OCI-LY7 (cell line): ENCODE data around the gene CMTM7. TPM values are rescaled to one million over a fixed set of nuclear protein-coding genes. Genes with fewer than 3 reads are reported as not detected.

Source experiments
- BruUV-seq: library from RNA; stranded (reverse); fragments of 400-500 nt; replicated peaks from 2 replicates; lab custom pipeline; 2021; lab: Mats Ljungman, UMichigan
- CTCF ChIA-PET: fragments of 300-600 bp; sonication (Branson Sonifier 250); formaldehyde crosslinking; loops from one replicate; lab custom pipeline; 2022; ENCODE audit warnings: antibody characterized with exemption; ENCODE audit not compliant: unreplicated experiment; lab: Charles Lee
- POLR2A ChIA-PET: fragments of 300-600 bp; sonication (Branson Sonifier 250); formaldehyde crosslinking; loops from one replicate; lab custom pipeline; 2022; ENCODE audit warnings: antibody characterized with exemption; lab: Charles Lee
- DNase-seq: peaks from one replicate; pipeline ENCODE4 v3.0.0-alpha.2; 2015; ENCODE audit warnings: low spot score
- H2AFZ ChIP-seq: fragments of 200-600 bp; sonication (generic), shearing (Covaris generic); 2 replicates; pipeline ENCODE4 v1.6.1; 2014; ENCODE audit warnings: mild to moderate bottlenecking, antibody characterized with exemption, low read length, moderate library complexity
- H3K27ac ChIP-seq: fragments of 200-600 bp; sonication (generic); 2 replicates; pipeline ENCODE4 v1.5.1; 2014; ENCODE audit warnings: mixed run types, low read depth, mild to moderate bottlenecking, moderate library complexity, low read length, inconsistent platforms; ENCODE audit not compliant: poor library complexity, severe bottlenecking
- H3K36me3 ChIP-seq: fragments of 200-600 bp; sonication (generic); 2 replicates; pipeline ENCODE4 v1.6.1; 2014; ENCODE audit warnings: mild to moderate bottlenecking, antibody characterized with exemption, low read length, moderate library complexity, mixed read lengths; ENCODE audit not compliant: insufficient read depth
- H3K4me1 ChIP-seq: fragments of 200-600 bp; sonication (generic); 2 replicates; pipeline ENCODE4 v1.5.1; 2014; ENCODE audit warnings: mild to moderate bottlenecking, low read length; ENCODE audit not compliant: insufficient read depth, poor library complexity, severe bottlenecking
- H3K4me2 ChIP-seq: fragments of 200-600 bp; sonication (generic); 2 replicates; pipeline ENCODE4 v1.6.1; 2014; ENCODE audit warnings: mild to moderate bottlenecking, low read length
- H3K4me3 ChIP-seq: fragments of 200-600 bp; sonication (generic); 2 replicates; pipeline ENCODE4 v1.5.1; 2014; ENCODE audit warnings: mild to moderate bottlenecking, low read depth, low read length; ENCODE audit not compliant: poor library complexity, severe bottlenecking
- H3K79me2 ChIP-seq: fragments of 200-600 bp; sonication (generic); 2 replicates; pipeline ENCODE4 v1.6.1; 2016; ENCODE audit warnings: low read depth, mild to moderate bottlenecking, low read length, moderate library complexity, mixed read lengths; ENCODE audit not compliant: insufficient read depth
- H3K9me2 ChIP-seq: fragments of 200-600 bp; sonication (generic); 2 replicates; pipeline ENCODE4 v1.6.1; 2016; ENCODE audit warnings: mild to moderate bottlenecking, low read length, mixed read lengths; ENCODE audit not compliant: insufficient read depth
- H3K9me3 ChIP-seq: fragments of 200-600 bp; sonication (generic); 2 replicates; pipeline ENCODE4 v1.6.1; 2014; ENCODE audit warnings: mild to moderate bottlenecking, mixed run types, low read length, mixed read lengths
- H4K20me1 ChIP-seq: fragments of 200-600 bp; sonication (generic); 2 replicates; pipeline ENCODE4 v1.6.1; 2014; ENCODE audit warnings: mild to moderate bottlenecking, antibody characterized with exemption, low read length, moderate library complexity, mixed read lengths; ENCODE audit not compliant: insufficient read depth
- CTCF ChIP-seq: fragments of 200-600 bp; sonication (generic); conservative IDR thresholded peaks from 2 replicates; pipeline ENCODE4 v1.5.1; 2014; ENCODE audit warnings: mild to moderate bottlenecking, antibody characterized with exemption, low read length, moderate library complexity, mixed read lengths
- EZH2phosphoT487 ChIP-seq: fragments of 200-600 bp; sonication (generic); IDR thresholded peaks from 2 replicates; pipeline ENCODE4 v1.6.1; 2018; ENCODE audit warnings: low read depth, borderline replicate concordance, mild to moderate bottlenecking, mixed run types, antibody characterized with exemption, low read length, moderate library complexity, mixed read lengths
- intact Hi-C: fragments of 100-400 bp; cut with micrococcal nuclease; formaldehyde crosslinking; loops from one replicate; pipeline ENCODE4 v1.10.0; 2022; ENCODE audit not compliant: unreplicated experiment
- total RNA-seq, 2 experiments: library from RNA; depleted of rRNA in 1 of 2; stranded (reverse); fragments of >200 nt in 1 of 2; shearing (Covaris generic) in 1 of 2; gene quantifications; 2 replicates each; pipeline ENCODE4 v1.2.3, GENCODE V29; 2014 to 2022

The CMTM7 gene
- total RNA-seq, 2 experiments from 2014 or later, result 16.0 to 19.0 TPM

GRCh38 chr3:32434206-32434605 lies 42.6 kb downstream of the CMTM7 start:
- H4K20me1 ChIP-seq, result no peaks in the 10 kb centered on the region
- POLR2A ChIA-PET, result interaction anchor here (0.7 to 2.4 kb wide), 5 partner anchors 9 to 1786 kb away, joined by 3 to 13 read pairs (median 7); no protein-coding TSS in a partner anchor
- CTCF ChIA-PET, result interaction anchor here (2.2 kb wide), 1 partner anchor 11 kb away, joined by 12 read pairs; no protein-coding TSS in a partner anchor
- TF ChIP-seq CTCF (no peak), EZH2phosphoT487 (no peak)
- DNase-seq, result no peak
- peaks cover 99% of the 10 kb centered on the region for H3K4me1 ChIP-seq
- H3K36me3 ChIP-seq, result no peaks in the 10 kb centered on the region
- H3K9me2 ChIP-seq, result no peaks in the 10 kb centered on the region
- H3K27ac ChIP-seq, result no peak overlapping the region
- no peaks in the 10 kb centered on the region; the same call in 1 of the 2 replicates for H3K79me2 ChIP-seq
- no peak overlapping the region for H3K4me2 ChIP-seq
- no TSS peak for BruUV-seq
- no peak overlapping the region for H3K4me3 ChIP-seq
- H2AFZ ChIP-seq, result no peak overlapping the region
- H3K9me3 ChIP-seq, result no peaks in the 10 kb centered on the region
- intact Hi-C loops, result loop anchor here (10.0 kb wide), 2 partner anchors 899 to 1829 kb away; partner anchors contain the start of genes STT3B and TGFBR2

- Histone ChIP-seq H3K9me3 (no peaks in the 10 kb centered on the region), H3K4me2 (peak overlapping the region; percentile 61), H2AFZ (no peak overlapping the region), H3K36me3 (no peaks in the 10 kb centered on the region), H4K20me1 (no peaks in the 10 kb centered on the region), H3K79me2 (no peaks in the 10 kb centered on the region; the same call in 1 of the 2 replicates), H3K9me2 (no peaks in the 10 kb centered on the region), H3K4me3 (peak overlapping the region; percentile 19), H3K4me1 (peaks cover 99% of the 10 kb centered on the region), H3K27ac (peak overlapping the region; percentile 24)
- BruUV-seq, result no TSS peak
- POLR2A ChIA-PET, result interaction anchor here (0.6 to 10.0 kb wide), 6 partner anchors 8 to 354 kb away, joined by 3 to 101 read pairs (median 4); no protein-coding TSS in a partner anchor
- DNase-seq, result peak; percentile 57
- CTCF ChIA-PET, result interaction anchor here (1.3 to 1.5 kb wide), 2 partner anchors 11 to 13 kb away, joined by 4 to 5 read pairs; no protein-coding TSS in a partner anchor
- intact Hi-C loops, result loop anchor here (10.0 kb wide), 2 partner anchors 901 to 1831 kb away; partner anchors contain the start of genes STT3B and TGFBR2
- no peak for TF ChIP-seq EZH2phosphoT487
- TF ChIP-seq CTCF, result peak; percentile 38
Observed at GRCh38 chr3:32435911-32436815, 44.5 kb downstream of the CMTM7 start.
